Measurements from ENCODE around the gene METRN. TPM values are rescaled to one million over a fixed set of nuclear protein-coding genes. Genes with fewer than 3 reads are reported as not detected.

Gene METRN
- total and polyA plus RNA-seq, 2 of the 4 experiments (the other 2 are of a cell fraction), result 6.1 to 48.2 TPM

DNA sequence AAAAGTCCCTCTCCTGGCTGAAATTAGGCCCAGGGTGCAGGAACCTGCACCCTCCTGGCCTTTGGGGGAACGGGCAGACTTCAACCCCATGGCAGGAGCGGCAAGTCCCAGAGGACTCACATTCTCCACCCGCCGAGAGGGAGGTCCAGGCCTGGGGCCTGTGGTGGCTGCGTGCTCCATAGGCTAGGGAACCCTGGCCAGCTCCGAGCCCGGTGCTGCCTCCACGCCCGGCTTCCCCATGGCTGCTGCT lies 11.2 kb downstream of the METRN start:
- Histone ChIP-seq H3K79me1 (ENCODE audit: low read depth in 1 of 2, low read length in 2 of 2) (peaks cover 0 to 5% of the 10 kb centered on the region in 2 experiments; a peak in 1 of 4 replicates), H3K4me1 (ENCODE audit: control insufficient read depth, insufficient read depth, low read length) (peaks cover 12% of the 10 kb centered on the region), H4K8ac (ENCODE audit: low read depth in 2 of 2, low read length in 2 of 2) (peak overlapping the region in 1 of 2 experiments; percentile 66; a peak in 1 of 4 replicates), H2BK15ac (ENCODE audit: low read depth, low read length) (no peak overlapping the region), H3K4me3 (ENCODE audit: insufficient read depth, low read depth, low read length) (no peak overlapping the region), H3K27ac (ENCODE audit: insufficient read depth, low read length) (no peak overlapping the region), H2BK120ac (ENCODE audit: low read depth, low read length) (no peak overlapping the region), H2BK5ac (ENCODE audit: low read depth, low read length, poor library complexity, severe bottlenecking) (no peak overlapping the region), H3K9me3 (ENCODE audit: control insufficient read depth, insufficient read depth, low read length) (no peaks in the 10 kb centered on the region), H3K9me1 (ENCODE audit: insufficient read depth, low read length) (peaks cover 2% of the 10 kb centered on the region; the same call in 1 of the 2 replicates), H3K27me3 (ENCODE audit: control insufficient read depth, insufficient read depth, low read length) (no peaks in the 10 kb centered on the region), H2AFZ (replicated peaks; ENCODE audit: low read length, poor library complexity) (peak overlapping the region; percentile 38), H3K18ac (ENCODE audit: low read depth, low read length) (no peak overlapping the region), H4K20me1 (ENCODE audit: insufficient read depth, low read length) (peaks cover 4% of the 10 kb centered on the region), H3K56ac (ENCODE audit: extremely low read depth, insufficient read depth, low read length) (no peak overlapping the region), H3K9ac (ENCODE audit: low read depth, low read length) (no peak overlapping the region), H3K4ac (ENCODE audit: low read depth, low read length) (no peak overlapping the region), H2AK5ac (ENCODE audit: low read depth, low read length) (no peak overlapping the region), H3K23ac (ENCODE audit: low read depth, low read length) (no peak overlapping the region; the same call in 1 of the 2 replicates), H4K91ac (ENCODE audit: insufficient read depth, low read depth, low read length) (no peak overlapping the region), H4K5ac (ENCODE audit: low read depth, low read length) (no peak overlapping the region), H3K36me3 (ENCODE audit: control insufficient read depth, insufficient read depth, low read length) (peaks cover 3% of the 10 kb centered on the region; the same call in 1 of the 2 replicates), H3K14ac (replicated peaks; ENCODE audit: low read depth, low read length) (no peak overlapping the region), H2BK20ac (ENCODE audit: low read depth, low read length) (no peak overlapping the region), H3K4me2 (ENCODE audit: low read depth, low read length) (no peak overlapping the region), H2AK9ac (replicated peaks; ENCODE audit: low read depth, low read length, poor library complexity) (peak overlapping the region; percentile 93)
- WGBS, 2 experiments (ENCODE audit: extremely low coverage in 2 of 2, insufficient read length in 1 of 2), result 52% methylated on average over 3 of the region's 9 CpGs; no CpG with 5 or more reads in 1 of the 2 experiments
- TF ChIP-seq NFE2L2 (IDR thresholded peaks at IDR 0.05; ENCODE audit: low read depth, low read length) (no peak), MAFK (IDR thresholded peaks at IDR 0.05; ENCODE audit: low read depth, low read length) (no peak), BHLHE40 (IDR thresholded peaks at IDR 0.05; ENCODE audit: low read depth, low read length) (no peak), CHD1 (IDR thresholded peaks at IDR 0.05; ENCODE audit: low read depth, low read length) (no peak), FOS (IDR thresholded peaks at IDR 0.05; ENCODE audit: low read depth, low read length) (no peak), RCOR1 (IDR thresholded peaks at IDR 0.05; ENCODE audit: insufficient replicate concordance, low read length) (no peak), MAZ (IDR thresholded peaks at IDR 0.05; ENCODE audit: borderline replicate concordance, low read depth, low read length) (no peak)
- TF ChIP-seq, protein P1, sequence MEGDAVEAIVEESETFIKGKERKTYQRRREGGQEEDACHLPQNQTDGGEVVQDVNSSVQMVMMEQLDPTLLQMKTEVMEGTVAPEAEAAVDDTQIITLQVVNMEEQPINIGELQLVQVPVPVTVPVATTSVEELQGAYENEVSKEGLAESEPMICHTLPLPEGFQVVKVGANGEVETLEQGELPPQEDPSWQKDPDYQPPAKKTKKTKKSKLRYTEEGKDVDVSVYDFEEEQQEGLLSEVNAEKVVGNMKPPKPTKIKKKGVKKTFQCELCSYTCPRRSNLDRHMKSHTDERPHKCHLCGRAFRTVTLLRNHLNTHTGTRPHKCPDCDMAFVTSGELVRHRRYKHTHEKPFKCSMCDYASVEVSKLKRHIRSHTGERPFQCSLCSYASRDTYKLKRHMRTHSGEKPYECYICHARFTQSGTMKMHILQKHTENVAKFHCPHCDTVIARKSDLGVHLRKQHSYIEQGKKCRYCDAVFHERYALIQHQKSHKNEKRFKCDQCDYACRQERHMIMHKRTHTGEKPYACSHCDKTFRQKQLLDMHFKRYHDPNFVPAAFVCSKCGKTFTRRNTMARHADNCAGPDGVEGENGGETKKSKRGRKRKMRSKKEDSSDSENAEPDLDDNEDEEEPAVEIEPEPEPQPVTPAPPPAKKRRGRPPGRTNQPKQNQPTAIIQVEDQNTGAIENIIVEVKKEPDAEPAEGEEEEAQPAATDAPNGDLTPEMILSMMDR (conservative IDR thresholded peaks at IDR 0.05; ENCODE audit: low read depth, low read length), result no peak
- dilution Hi-C loops (cut with HindIII; ENCODE audit: low sequenced_read_pairs, unreplicated experiment), result no loop called here
- intact Hi-C loops (cut with micrococcal nuclease), result loop anchor here (5.0 kb wide), 1 partner anchor 61 kb away; the partner anchor contains the start of genes CHTF18 and RPUSD1
- no TSS peak for BruUV-seq (replicated peaks)
- DNase-seq, result no peak
- no peak for ATAC-seq (ENCODE audit: low read depth)
- in situ Hi-C loops (cut with MboI; ENCODE audit: low sequenced_read_pairs), result no loop called here
- POLR2A ChIA-PET (ENCODE audit: unreplicated experiment), result no interaction called here
- CTCF ChIA-PET, result no interaction called here
